DND-41 (cell line): ENCODE results near the gene MS4A3.

ENCODE experiments used
- EZH2 ChIP-seq: IDR thresholded peaks from 3 replicates; pipeline ENCODE4 v1.6.1; 2012; ENCODE audit warnings: borderline replicate concordance, low read depth, mild to moderate bottlenecking, moderate library complexity, low read length, inconsistent platforms; ENCODE audit not compliant: severe bottlenecking
- TF ChIP-seq, protein P1 (sequence below): IDR thresholded peaks from 2 replicates; pipeline ENCODE4 v1.5.1; 2012; ENCODE audit warnings: borderline replicate concordance, low read length, moderate library complexity, mild to moderate bottlenecking; ENCODE audit not compliant: poor library complexity, severe bottlenecking; ENCODE audit errors: extremely low read depth

DNA sequence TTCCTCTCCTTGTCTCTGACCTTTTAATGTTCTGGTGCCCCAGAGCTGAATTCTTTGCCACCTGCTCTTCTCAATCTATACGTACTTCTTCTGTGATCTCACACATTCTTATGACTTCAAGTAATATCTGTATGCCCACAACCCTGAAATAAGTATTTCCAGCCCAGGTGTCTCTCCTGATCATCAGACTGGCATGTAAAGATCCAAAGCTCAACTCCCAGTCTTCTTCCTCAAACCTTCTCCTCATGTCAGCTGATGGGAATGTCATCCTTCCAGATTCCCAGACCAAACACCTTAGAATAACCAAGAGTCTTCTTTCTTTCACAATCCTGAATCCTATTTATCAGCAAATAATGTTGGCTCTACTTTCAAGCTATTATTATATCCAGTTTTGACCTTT is 9.3 kb downstream of the MS4A3 start:
- TF ChIP-seq, protein P1, sequence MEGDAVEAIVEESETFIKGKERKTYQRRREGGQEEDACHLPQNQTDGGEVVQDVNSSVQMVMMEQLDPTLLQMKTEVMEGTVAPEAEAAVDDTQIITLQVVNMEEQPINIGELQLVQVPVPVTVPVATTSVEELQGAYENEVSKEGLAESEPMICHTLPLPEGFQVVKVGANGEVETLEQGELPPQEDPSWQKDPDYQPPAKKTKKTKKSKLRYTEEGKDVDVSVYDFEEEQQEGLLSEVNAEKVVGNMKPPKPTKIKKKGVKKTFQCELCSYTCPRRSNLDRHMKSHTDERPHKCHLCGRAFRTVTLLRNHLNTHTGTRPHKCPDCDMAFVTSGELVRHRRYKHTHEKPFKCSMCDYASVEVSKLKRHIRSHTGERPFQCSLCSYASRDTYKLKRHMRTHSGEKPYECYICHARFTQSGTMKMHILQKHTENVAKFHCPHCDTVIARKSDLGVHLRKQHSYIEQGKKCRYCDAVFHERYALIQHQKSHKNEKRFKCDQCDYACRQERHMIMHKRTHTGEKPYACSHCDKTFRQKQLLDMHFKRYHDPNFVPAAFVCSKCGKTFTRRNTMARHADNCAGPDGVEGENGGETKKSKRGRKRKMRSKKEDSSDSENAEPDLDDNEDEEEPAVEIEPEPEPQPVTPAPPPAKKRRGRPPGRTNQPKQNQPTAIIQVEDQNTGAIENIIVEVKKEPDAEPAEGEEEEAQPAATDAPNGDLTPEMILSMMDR: no peak
- TF ChIP-seq EZH2: no peak
